Muscle layer of duodenum (tissue), 2 donors: Measurements from ENCODE around the gene C20orf202.
"Not testable (repeated sequence)": the region's sequence is repeated elsewhere in the genome, so short reads cannot be mapped to it uniquely, and the experiment has no call there.

Experiments used
- H3K27ac ChIP-seq: one replicate; pipeline ENCODE4 v1.7.0; 2013; ENCODE audit warnings: mild to moderate bottlenecking, low read length
- H3K27me3 ChIP-seq: one replicate; pipeline ENCODE4 v1.7.0; 2013; ENCODE audit warnings: low read depth, mild to moderate bottlenecking, control low read depth, low read length
- H3K36me3 ChIP-seq, 2 donors: one replicate each; pipeline ENCODE4 v1.7.0; 2013; ENCODE audit warnings: low read length in 2 of 2, control low read depth in 1 of 2, mild to moderate bottlenecking in 1 of 2; ENCODE audit not compliant: insufficient read depth in 2 of 2, control insufficient read depth in 1 of 2
- H3K4me1 ChIP-seq, 2 donors: one replicate each; pipeline ENCODE4 v1.7.0; 2013; ENCODE audit warnings: low read length in 2 of 2, mild to moderate bottlenecking in 2 of 2, control low read depth in 1 of 2, moderate library complexity in 1 of 2; ENCODE audit not compliant: insufficient read depth in 2 of 2, control insufficient read depth in 1 of 2
- H3K4me3 ChIP-seq, 2 donors: one replicate each; pipeline ENCODE4 v1.7.0; 2013; ENCODE audit warnings: low read length in 2 of 2, low read depth in 1 of 2, mild to moderate bottlenecking in 1 of 2
- H3K9me3 ChIP-seq, 2 donors: one replicate each; pipeline ENCODE4 v1.7.0; 2013; ENCODE audit warnings: low read length in 2 of 2, control low read depth in 1 of 2, mild to moderate bottlenecking in 1 of 2; ENCODE audit not compliant: control insufficient read depth in 1 of 2
- donor health status: healthy.

Gene C20orf202

GRCh38 chr20:1225783-1226654 lies 22.8 kb downstream of the C20orf202 start, which contains the start of gene RAD21L1:
Gene RAD21L1 (plus strand): TSS chr20:1226044. CDS start chr20:1228454, 2,410 bp downstream.
- no peaks in the 10 kb centered on the region for H3K9me3 ChIP-seq
- peaks cover 13% of the 10 kb centered on the region for H3K27me3 ChIP-seq
- no peak within 1 kb of the TSS for H3K27ac ChIP-seq
- H3K36me3 ChIP-seq: no peaks in the 10 kb centered on the region
- H3K4me3 ChIP-seq: peak within 1 kb of the TSS; percentile 56 to 82
- peaks cover 0 to 12% of the 10 kb centered on the region in 2 donors for H3K4me1 ChIP-seq

- peaks cover 0 to 12% of the 10 kb centered on the region in 2 donors for H3K4me1 ChIP-seq
- no peaks in the 10 kb centered on the region for H3K36me3 ChIP-seq
- no peak overlapping the region for H3K4me3 ChIP-seq
- H3K27ac ChIP-seq: no peak overlapping the region
- no peaks in the 10 kb centered on the region for H3K9me3 ChIP-seq
- peaks cover 13% of the 10 kb centered on the region for H3K27me3 ChIP-seq
Measured at GRCh38 chr20:1229541-1229940, 26.3 kb downstream of the C20orf202 start.

- Histone ChIP-seq H3K4me1 (no peaks in the 10 kb centered on the region), H3K9me3 (no peaks in the 10 kb centered on the region), H3K36me3 (no peaks in the 10 kb centered on the region), H3K27me3 (peaks cover 13% of the 10 kb centered on the region), H3K27ac (no peak overlapping the region), H3K4me3 (no peak overlapping the region)
Measured at GRCh38 chr20:1232286-1233111, 29.2 kb downstream of the C20orf202 start.

- Histone ChIP-seq H3K4me3 (no peak overlapping the region), H3K9me3 (no peaks in the 10 kb centered on the region), H3K36me3 (no peaks in the 10 kb centered on the region), H3K27me3 (peaks cover 4% of the 10 kb centered on the region), H3K27ac (no peak overlapping the region), H3K4me1 (no peaks in the 10 kb centered on the region)
Measured at GRCh38 chr20:1240549-1240948, 37.3 kb downstream of the C20orf202 start.

GRCh38 chr20:1241456-1241855 lies 38.2 kb downstream of the C20orf202 start:
- Histone ChIP-seq H3K9me3 (no peaks in the 10 kb centered on the region), H3K4me1 (no peaks in the 10 kb centered on the region), H3K4me3 (no peak overlapping the region), H3K27me3 (peaks cover 4% of the 10 kb centered on the region), H3K36me3 (no peaks in the 10 kb centered on the region), H3K27ac (no peak overlapping the region)

GRCh38 chr20:1242099-1242498 lies 38.8 kb downstream of the C20orf202 start:
- H3K9me3 ChIP-seq: no peaks in the 10 kb centered on the region

GRCh38 chr20:1242530-1242929 lies 39.3 kb downstream of the C20orf202 start:
- H3K4me3 ChIP-seq: no peak overlapping the region
- no peaks in the 10 kb centered on the region for H3K4me1 ChIP-seq
- H3K27me3 ChIP-seq: peaks cover 4% of the 10 kb centered on the region
- H3K27ac ChIP-seq: no peak overlapping the region
- no peaks in the 10 kb centered on the region for H3K9me3 ChIP-seq
- no peaks in the 10 kb centered on the region for H3K36me3 ChIP-seq

More at GRCh38 chr20:1242099-1242498, 38.8 kb downstream of the C20orf202 start:
- Histone ChIP-seq H3K27me3 (peaks cover 4% of the 10 kb centered on the region), H3K4me1 (no peaks in the 10 kb centered on the region), H3K4me3 (no peak overlapping the region), H3K36me3 (no peaks in the 10 kb centered on the region), H3K27ac (no peak overlapping the region)

- Histone ChIP-seq H3K9me3 (no peaks in the 10 kb centered on the region), H3K36me3 (no peaks in the 10 kb centered on the region), H3K27ac (no peak overlapping the region), H3K27me3 (peaks cover 3% of the 10 kb centered on the region), H3K4me3 (no peak overlapping the region), H3K4me1 (no peaks in the 10 kb centered on the region)
Measured at GRCh38 chr20:1245578-1245977, 42.3 kb downstream of the C20orf202 start.

GRCh38 chr20:1247689-1248088 lies 44.4 kb downstream of the C20orf202 start:
- no peak overlapping the region for H3K27ac ChIP-seq

GRCh38 chr20:1250282-1250681 lies 47.0 kb downstream of the C20orf202 start:
- not testable (repeated sequence) for H3K27ac ChIP-seq, H3K36me3 ChIP-seq, H3K9me3 ChIP-seq, H3K27me3 ChIP-seq, H3K4me1 ChIP-seq, H3K4me3 ChIP-seq

More at GRCh38 chr20:1247689-1248088, 44.4 kb downstream of the C20orf202 start:
- Histone ChIP-seq H3K27me3 (no peaks in the 10 kb centered on the region), H3K9me3 (no peaks in the 10 kb centered on the region), H3K36me3 (no peaks in the 10 kb centered on the region), H3K4me3 (no peak overlapping the region), H3K4me1 (no peaks in the 10 kb centered on the region)

GRCh38 chr20:1252416-1252815 lies 49.2 kb downstream of the C20orf202 start:
- H3K4me3 ChIP-seq: no peak overlapping the region
- no peaks in the 10 kb centered on the region for H3K36me3 ChIP-seq
- H3K27me3 ChIP-seq: no peaks in the 10 kb centered on the region
- H3K4me1 ChIP-seq: no peaks in the 10 kb centered on the region
- no peaks in the 10 kb centered on the region for H3K9me3 ChIP-seq
- H3K27ac ChIP-seq: no peak overlapping the region
